ENCODE results near the gene RBBP4. TPM values are rescaled to one million over a fixed set of nuclear protein-coding genes. Genes with fewer than 3 reads are reported as not detected.

The RBBP4 gene
- total RNA-seq, 5 donors from 2014 or later (not counting 1 experiment from before 2014, with no cell fraction given) = 150 to 162 (median 158) TPM

GRCh38 chr1:32718036-32718435, 67.0 kb downstream of the RBBP4 start:
- Histone ChIP-seq H3K27me3 (replicated peaks in 1 of 2; ENCODE audit: control insufficient read depth in 2 of 2, extremely low read depth in 1 of 2, insufficient read depth in 2 of 2, low read length in 1 of 2) (peaks cover 0 to 41% of the 10 kb centered on the region in 2 experiments), H3K4me3 (ENCODE audit: control insufficient read depth in 1 of 2, extremely low read depth in 1 of 2, low read length in 1 of 2) (no peak overlapping the region), H3K9me3 (no peaks in the 10 kb centered on the region), H3K27ac (ENCODE audit: low read length) (no peak overlapping the region), H3K36me3 (ENCODE audit: control insufficient read depth in 2 of 2, extremely low read depth in 1 of 2, insufficient read depth in 1 of 2, low read length in 1 of 2) (no peaks in the 10 kb centered on the region), H3K4me1 (ENCODE audit: control insufficient read depth in 1 of 2, extremely low read depth in 1 of 2, insufficient read depth in 2 of 2, low read length in 2 of 2) (peaks cover 0 to 11% of the 10 kb centered on the region in 2 experiments)
- no peaks in the 10 kb centered on the region for H3K9me3 Mint-ChIP-seq
- H3K4me1 Mint-ChIP-seq = peaks cover 4 to 11% (median 7%) of the 10 kb centered on the region in 3 donors
- ChIA-PET CTCF (no interaction called here), POLR2A (no interaction called here)
- DNase-seq = no peak
- WGBS (ENCODE audit: insufficient coverage) = no CpG with 5 or more reads among the region's 2 CpGs
- no peak overlapping the region for H3K27ac Mint-ChIP-seq
- ATAC-seq (replicated peaks in 1 of 4) = no peak
- no peaks in the 10 kb centered on the region for H3K36me3 Mint-ChIP-seq
- peaks cover 14 to 16% of the 10 kb centered on the region in 2 donors for H3K27me3 Mint-ChIP-seq
- H3K4me3 Mint-ChIP-seq = no peak overlapping the region

DNA sequence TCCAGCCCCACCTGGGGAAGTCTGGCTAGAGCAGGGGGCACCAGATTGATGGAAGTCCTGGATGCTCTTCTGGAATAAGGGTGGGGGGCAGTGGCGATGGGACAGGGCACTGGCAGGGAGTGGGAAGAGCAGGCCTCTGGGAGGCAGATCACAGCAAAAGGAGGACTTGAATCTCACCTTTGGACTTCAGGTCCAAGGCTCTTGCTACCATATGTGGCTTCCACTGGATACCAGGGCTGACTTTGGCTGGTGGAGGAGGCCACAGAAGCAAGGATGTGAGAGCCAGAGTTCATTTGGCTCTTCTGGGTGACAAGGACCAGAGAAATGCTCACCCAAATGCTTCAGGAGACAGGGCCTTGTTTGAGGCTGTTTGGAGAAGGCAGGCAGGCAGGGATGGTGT, 67.5 kb downstream of the RBBP4 start:
- peaks cover 4 to 11% (median 7%) of the 10 kb centered on the region in 3 donors for H3K4me1 Mint-ChIP-seq
- ATAC-seq (replicated peaks in 1 of 4) = no peak
- H3K9me3 Mint-ChIP-seq = no peaks in the 10 kb centered on the region
- no peaks in the 10 kb centered on the region for H3K36me3 Mint-ChIP-seq
- H3K27me3 Mint-ChIP-seq = peaks cover 14 to 16% of the 10 kb centered on the region in 2 donors
- Histone ChIP-seq H3K4me1 (ENCODE audit: control insufficient read depth in 1 of 2, extremely low read depth in 1 of 2, insufficient read depth in 2 of 2, low read length in 2 of 2) (peaks cover 0 to 11% of the 10 kb centered on the region in 2 experiments), H3K27ac (ENCODE audit: low read length) (no peak overlapping the region), H3K9me3 (no peaks in the 10 kb centered on the region), H3K36me3 (ENCODE audit: control insufficient read depth in 2 of 2, extremely low read depth in 1 of 2, insufficient read depth in 1 of 2, low read length in 1 of 2) (no peaks in the 10 kb centered on the region), H3K27me3 (replicated peaks in 1 of 2; ENCODE audit: control insufficient read depth in 2 of 2, extremely low read depth in 1 of 2, insufficient read depth in 2 of 2, low read length in 1 of 2) (peaks cover 0 to 40% of the 10 kb centered on the region in 2 experiments), H3K4me3 (ENCODE audit: control insufficient read depth in 1 of 2, extremely low read depth in 1 of 2, low read length in 1 of 2) (no peak overlapping the region)
- ChIA-PET CTCF (no interaction called here), POLR2A (no interaction called here)
- no peak overlapping the region for H3K27ac Mint-ChIP-seq
- H3K4me3 Mint-ChIP-seq = no peak overlapping the region
- no peak for DNase-seq
- 100% methylated on average over 1 of the region's 1 CpG for WGBS (ENCODE audit: insufficient coverage)

- peaks cover 0 to 11% of the 10 kb centered on the region in 2 experiments for H3K4me1 ChIP-seq (ENCODE audit: control insufficient read depth in 1 of 2, extremely low read depth in 1 of 2, insufficient read depth in 2 of 2, low read length in 2 of 2)
- POLR2A ChIA-PET = no interaction called here
- peaks cover 6 to 11% (median 7%) of the 10 kb centered on the region in 3 donors for H3K4me1 Mint-ChIP-seq
- H3K27me3 ChIP-seq (replicated peaks in 1 of 2; ENCODE audit: control insufficient read depth in 2 of 2, extremely low read depth in 1 of 2, insufficient read depth in 2 of 2, low read length in 1 of 2) = peaks cover 0 to 44% of the 10 kb centered on the region in 2 experiments
- no peak overlapping the region for H3K27ac ChIP-seq (ENCODE audit: low read length)
- no peak for ATAC-seq (replicated peaks in 1 of 4)
- no peaks in the 10 kb centered on the region for H3K36me3 Mint-ChIP-seq
- H3K4me3 Mint-ChIP-seq = no peak overlapping the region
- no peak overlapping the region for H3K4me3 ChIP-seq (ENCODE audit: control insufficient read depth in 1 of 2, extremely low read depth in 1 of 2, low read length in 1 of 2)
- no peak overlapping the region for H3K27ac Mint-ChIP-seq
- DNase-seq = no peak
- CTCF ChIA-PET = interaction anchor here in 1 of 2 donors (0.6 kb wide), 1 partner anchor 50 kb away, joined by 13 read pairs; no protein-coding TSS in a partner anchor
- H3K27me3 Mint-ChIP-seq = peaks cover 14 to 16% of the 10 kb centered on the region in 2 donors
- H3K9me3 ChIP-seq = no peaks in the 10 kb centered on the region
- 60% methylated on average over 1 of the region's 4 CpGs for WGBS (ENCODE audit: insufficient coverage)
- no peaks in the 10 kb centered on the region for H3K9me3 Mint-ChIP-seq
- H3K36me3 ChIP-seq (ENCODE audit: control insufficient read depth in 2 of 2, extremely low read depth in 1 of 2, insufficient read depth in 1 of 2, low read length in 1 of 2) = no peaks in the 10 kb centered on the region
Measured at GRCh38 chr1:32719681-32720275, 68.8 kb downstream of the RBBP4 start.

DNA sequence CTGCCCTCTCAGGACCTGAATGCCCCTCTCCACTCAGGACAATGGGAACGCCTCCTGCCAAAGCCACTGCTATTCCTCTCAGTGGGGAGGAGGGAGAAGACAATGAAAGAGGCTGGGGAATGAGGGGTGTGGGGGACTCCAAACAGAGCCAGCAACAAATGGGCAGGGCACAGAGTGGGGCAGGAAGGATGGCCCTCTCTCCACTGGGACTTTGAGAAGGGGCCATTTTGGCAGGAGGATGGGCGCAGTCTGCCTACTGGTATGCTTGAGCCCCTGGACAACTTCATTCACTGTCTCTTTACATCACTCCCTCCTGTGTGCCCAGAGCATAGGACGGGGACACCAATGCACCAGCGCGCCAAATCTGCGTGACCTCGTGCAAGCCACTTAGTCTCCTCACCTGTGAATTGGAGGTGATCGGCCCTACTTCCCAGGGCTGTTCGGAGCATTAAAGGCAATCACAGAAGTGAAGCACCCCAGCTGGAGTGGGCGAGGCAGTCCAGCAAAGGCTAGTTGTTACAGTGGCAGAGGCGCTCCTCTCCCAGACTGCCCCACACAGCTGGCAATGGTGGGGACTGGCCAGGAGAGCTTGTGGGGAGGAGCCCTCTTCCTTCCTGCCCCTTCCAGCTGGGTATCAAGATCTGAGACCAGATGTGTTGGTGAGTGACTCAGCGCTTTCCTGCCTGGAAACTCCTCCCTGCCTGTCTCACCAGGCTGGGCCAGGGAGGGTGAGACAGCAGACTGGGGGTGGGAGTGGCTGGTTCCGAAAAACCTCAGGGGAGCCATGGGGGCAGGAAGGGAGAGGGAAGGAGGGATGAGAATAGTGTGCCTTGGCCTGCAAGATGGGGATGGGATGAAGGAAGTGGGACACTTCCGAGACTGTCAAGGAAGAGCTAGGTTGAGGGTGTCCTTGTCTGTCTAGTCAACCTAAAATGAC, 73.9 kb downstream of the RBBP4 start:
- Histone ChIP-seq H3K9me3 (no peaks in the 10 kb centered on the region), H3K4me1 (ENCODE audit: control insufficient read depth in 1 of 2, extremely low read depth in 1 of 2, insufficient read depth in 2 of 2, low read length in 2 of 2) (peaks cover 0 to 6% of the 10 kb centered on the region in 2 experiments), H3K36me3 (ENCODE audit: control insufficient read depth in 2 of 2, extremely low read depth in 1 of 2, insufficient read depth in 1 of 2, low read length in 1 of 2) (no peaks in the 10 kb centered on the region), H3K27ac (ENCODE audit: low read length) (no peak overlapping the region), H3K27me3 (replicated peaks in 1 of 2; ENCODE audit: control insufficient read depth in 2 of 2, extremely low read depth in 1 of 2, insufficient read depth in 2 of 2, low read length in 1 of 2) (peaks cover 0 to 20% of the 10 kb centered on the region in 2 experiments), H3K4me3 (ENCODE audit: control insufficient read depth in 1 of 2, extremely low read depth in 1 of 2, low read length in 1 of 2) (no peak overlapping the region)
- 41% methylated on average over 8 of the region's 14 CpGs for WGBS (ENCODE audit: insufficient coverage)
- ATAC-seq (replicated peaks in 1 of 4) (peak in 3 of 4 experiments; percentile 31 to 49 (median 35)), DNase-seq (peak in 1 of 35 experiments; percentile 28)
- Mint-ChIP-seq H3K27ac (no peak overlapping the region), H3K4me1 (peaks cover 6 to 11% (median 10%) of the 10 kb centered on the region in 3 donors), H3K36me3 (no peaks in the 10 kb centered on the region), H3K27me3 (peaks cover 16 to 26% of the 10 kb centered on the region in 2 donors), H3K4me3 (no peak overlapping the region), H3K9me3 (no peaks in the 10 kb centered on the region)
- POLR2A ChIA-PET = no interaction called here
- CTCF ChIA-PET = interaction anchor here in 1 of 2 donors (1.0 kb wide), 1 partner anchor 12 kb away, joined by 4 read pairs; no protein-coding TSS in a partner anchor

GRCh38 chr1:32725615-32725982, 74.6 kb downstream of the RBBP4 start:
- Mint-ChIP-seq H3K27ac (no peak overlapping the region), H3K36me3 (no peaks in the 10 kb centered on the region), H3K27me3 (peaks cover 16 to 20% of the 10 kb centered on the region in 2 donors), H3K9me3 (no peaks in the 10 kb centered on the region), H3K4me1 (peaks cover 6 to 11% (median 10%) of the 10 kb centered on the region in 3 donors), H3K4me3 (no peak overlapping the region)
- peaks cover 0 to 15% of the 10 kb centered on the region in 2 experiments for H3K27me3 ChIP-seq (replicated peaks in 1 of 2; ENCODE audit: control insufficient read depth in 2 of 2, extremely low read depth in 1 of 2, insufficient read depth in 2 of 2, low read length in 1 of 2)
- no peaks in the 10 kb centered on the region for H3K36me3 ChIP-seq (ENCODE audit: control insufficient read depth in 2 of 2, extremely low read depth in 1 of 2, insufficient read depth in 1 of 2, low read length in 1 of 2)
- 90% methylated on average over 3 of the region's 3 CpGs for WGBS (ENCODE audit: insufficient coverage)
- ATAC-seq (replicated peaks in 1 of 4) (no peak), DNase-seq (no peak)
- ChIA-PET POLR2A (no interaction called here), CTCF (interaction anchor here in 1 of 2 donors (1.0 kb wide), 1 partner anchor 13 kb away, joined by 4 read pairs; no protein-coding TSS in a partner anchor)
- no peak overlapping the region for H3K4me3 ChIP-seq (ENCODE audit: control insufficient read depth in 1 of 2, extremely low read depth in 1 of 2, low read length in 1 of 2)
- peaks cover 0 to 6% of the 10 kb centered on the region in 2 experiments for H3K4me1 ChIP-seq (ENCODE audit: control insufficient read depth in 1 of 2, extremely low read depth in 1 of 2, insufficient read depth in 2 of 2, low read length in 2 of 2)
- no peak overlapping the region for H3K27ac ChIP-seq (ENCODE audit: low read length)
- H3K9me3 ChIP-seq = no peaks in the 10 kb centered on the region

DNA sequence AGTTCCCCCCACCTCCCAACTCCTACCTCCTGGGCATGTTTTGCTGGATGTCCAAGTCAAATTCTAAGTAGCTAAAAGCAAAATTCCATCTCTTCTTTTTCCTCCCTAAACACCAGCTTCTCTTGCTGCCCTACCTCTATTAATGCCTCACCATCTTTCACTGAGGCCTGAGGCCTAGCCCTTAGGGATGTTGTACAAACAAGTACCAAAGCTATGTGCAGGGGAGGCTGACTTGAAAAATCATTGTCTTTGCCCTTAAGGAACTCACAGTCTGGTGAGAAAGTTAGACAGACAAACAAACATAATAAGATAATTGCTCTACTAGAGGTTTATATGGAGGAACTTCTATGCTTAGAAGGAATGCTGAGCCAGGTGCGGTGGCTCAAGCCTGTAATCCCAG, 76.9 kb downstream of the RBBP4 start:
- no peak overlapping the region for H3K27ac Mint-ChIP-seq
- Histone ChIP-seq H3K4me1 (ENCODE audit: control insufficient read depth in 1 of 2, extremely low read depth in 1 of 2, insufficient read depth in 2 of 2, low read length in 2 of 2) (peaks cover 0 to 6% of the 10 kb centered on the region in 2 experiments), H3K27ac (ENCODE audit: low read length) (no peak overlapping the region), H3K4me3 (ENCODE audit: control insufficient read depth in 1 of 2, extremely low read depth in 1 of 2, low read length in 1 of 2) (no peak overlapping the region), H3K27me3 (replicated peaks in 1 of 2; ENCODE audit: control insufficient read depth in 2 of 2, extremely low read depth in 1 of 2, insufficient read depth in 2 of 2, low read length in 1 of 2) (peaks cover 0 to 7% of the 10 kb centered on the region in 2 experiments), H3K9me3 (no peaks in the 10 kb centered on the region), H3K36me3 (ENCODE audit: control insufficient read depth in 2 of 2, extremely low read depth in 1 of 2, insufficient read depth in 1 of 2, low read length in 1 of 2) (no peaks in the 10 kb centered on the region)
- ChIA-PET POLR2A (no interaction called here), CTCF (interaction anchor here (0.5 to 1.6 kb wide), 2 partner anchors 15 to 1149 kb away, joined by 3 to 6 read pairs; no protein-coding TSS in a partner anchor)
- no peaks in the 10 kb centered on the region for H3K36me3 Mint-ChIP-seq
- H3K4me1 Mint-ChIP-seq = peaks cover 12 to 17% (median 16%) of the 10 kb centered on the region in 3 donors
- ATAC-seq (replicated peaks in 1 of 4) = no peak
- H3K9me3 Mint-ChIP-seq = no peaks in the 10 kb centered on the region
- peaks cover 3 to 9% of the 10 kb centered on the region in 2 donors for H3K27me3 Mint-ChIP-seq
- H3K4me3 Mint-ChIP-seq = no peak overlapping the region
- no peak for DNase-seq
- WGBS (ENCODE audit: insufficient coverage) = no CpG with 5 or more reads among the region's 1 CpG
